ENCODE measurements around the gene SLCO4A1.

Gene SLCO4A1

GRCh38 chr20:62660240-62660615 lies 17.9 kb downstream of the SLCO4A1 start:
- no peaks in the 10 kb centered on the region for H3K9me2 ChIP-seq (replicated peaks; ENCODE audit: control insufficient read depth, low read length)
- H3K79me2 ChIP-seq (ENCODE audit: control insufficient read depth, low read length), result peaks cover 37% of the 10 kb centered on the region
- H3K4me1 ChIP-seq (ENCODE audit: control insufficient read depth, low read length), result peaks cover 5% of the 10 kb centered on the region
- TF ChIP-seq EZH2phosphoT487 (IDR thresholded peaks at IDR 0.05; ENCODE audit: borderline replicate concordance, low read length), result no peak
- TF ChIP-seq, protein P1, sequence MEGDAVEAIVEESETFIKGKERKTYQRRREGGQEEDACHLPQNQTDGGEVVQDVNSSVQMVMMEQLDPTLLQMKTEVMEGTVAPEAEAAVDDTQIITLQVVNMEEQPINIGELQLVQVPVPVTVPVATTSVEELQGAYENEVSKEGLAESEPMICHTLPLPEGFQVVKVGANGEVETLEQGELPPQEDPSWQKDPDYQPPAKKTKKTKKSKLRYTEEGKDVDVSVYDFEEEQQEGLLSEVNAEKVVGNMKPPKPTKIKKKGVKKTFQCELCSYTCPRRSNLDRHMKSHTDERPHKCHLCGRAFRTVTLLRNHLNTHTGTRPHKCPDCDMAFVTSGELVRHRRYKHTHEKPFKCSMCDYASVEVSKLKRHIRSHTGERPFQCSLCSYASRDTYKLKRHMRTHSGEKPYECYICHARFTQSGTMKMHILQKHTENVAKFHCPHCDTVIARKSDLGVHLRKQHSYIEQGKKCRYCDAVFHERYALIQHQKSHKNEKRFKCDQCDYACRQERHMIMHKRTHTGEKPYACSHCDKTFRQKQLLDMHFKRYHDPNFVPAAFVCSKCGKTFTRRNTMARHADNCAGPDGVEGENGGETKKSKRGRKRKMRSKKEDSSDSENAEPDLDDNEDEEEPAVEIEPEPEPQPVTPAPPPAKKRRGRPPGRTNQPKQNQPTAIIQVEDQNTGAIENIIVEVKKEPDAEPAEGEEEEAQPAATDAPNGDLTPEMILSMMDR (IDR thresholded peaks at IDR 0.05; ENCODE audit: low read depth, low read length, poor library complexity, severe bottlenecking), result no peak
- no peaks in the 10 kb centered on the region for H3F3A ChIP-seq (ENCODE audit: control insufficient read depth, insufficient read depth)
- H3K9me3 ChIP-seq (ENCODE audit: control insufficient read depth, insufficient read depth, low read length), result no peaks in the 10 kb centered on the region
- peaks cover 84% of the 10 kb centered on the region for H3K36me3 ChIP-seq (ENCODE audit: control insufficient read depth, low read length)
- no peaks in the 10 kb centered on the region for H3K27me3 ChIP-seq (ENCODE audit: control insufficient read depth, low read length)
- no peak overlapping the region for H3K4me3 ChIP-seq (ENCODE audit: low read length)
- 0 out of 2 replicates have a peak, but pooled peaks cover 10% of the 10 kb centered on the region for H4K20me1 ChIP-seq (ENCODE audit: control insufficient read depth, insufficient read depth, low read depth, low read length)
- no peak overlapping the region for H3K27ac ChIP-seq (ENCODE audit: low read depth, low read length)
- no peak overlapping the region for H3K4me2 ChIP-seq (ENCODE audit: low read length)

DNA sequence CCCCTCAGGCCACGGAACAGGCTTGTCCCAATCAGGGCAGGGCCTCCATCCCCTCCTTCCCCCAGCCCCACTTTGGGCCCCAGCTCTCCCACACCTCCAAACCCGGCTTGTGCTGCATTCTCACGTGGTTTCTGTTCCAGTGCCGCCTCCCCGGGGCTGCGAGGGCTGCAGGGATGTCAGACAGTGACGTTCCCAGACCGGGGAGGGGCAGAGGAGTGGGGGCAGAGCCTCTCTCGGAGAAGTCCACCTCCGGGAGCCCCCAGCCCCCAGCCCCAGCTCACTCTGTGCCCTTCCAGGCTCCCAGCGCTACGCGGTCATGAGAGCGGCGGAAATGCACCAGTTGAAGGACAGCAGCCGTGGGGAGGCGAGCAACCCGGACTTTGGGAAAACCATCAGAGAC lies 18.5 kb downstream of the SLCO4A1 start:
- Histone ChIP-seq H3K4me2 (ENCODE audit: low read length) (no peak overlapping the region), H3K4me3 (ENCODE audit: low read length) (no peak overlapping the region), H3K9me2 (replicated peaks; ENCODE audit: control insufficient read depth, low read length) (no peaks in the 10 kb centered on the region), H3K4me1 (ENCODE audit: control insufficient read depth, low read length) (no peaks in the 10 kb centered on the region), H3F3A (ENCODE audit: control insufficient read depth, insufficient read depth) (no peaks in the 10 kb centered on the region), H3K79me2 (ENCODE audit: control insufficient read depth, low read length) (peaks cover 31% of the 10 kb centered on the region), H4K20me1 (ENCODE audit: control insufficient read depth, insufficient read depth, low read depth, low read length) (0 out of 2 replicates have a peak, but pooled peaks cover 10% of the 10 kb centered on the region), H3K36me3 (ENCODE audit: control insufficient read depth, low read length) (peaks cover 81% of the 10 kb centered on the region), H3K9me3 (ENCODE audit: control insufficient read depth, insufficient read depth, low read length) (no peaks in the 10 kb centered on the region), H3K27me3 (ENCODE audit: control insufficient read depth, low read length) (no peaks in the 10 kb centered on the region), H3K27ac (ENCODE audit: low read depth, low read length) (no peak overlapping the region)
- TF ChIP-seq EZH2phosphoT487 (IDR thresholded peaks at IDR 0.05; ENCODE audit: borderline replicate concordance, low read length), result no peak
- TF ChIP-seq, protein P1 (IDR thresholded peaks at IDR 0.05; ENCODE audit: low read depth, low read length, poor library complexity, severe bottlenecking), result no peak

- Histone ChIP-seq H3K4me3 (ENCODE audit: low read length) (no peak overlapping the region), H3K4me2 (ENCODE audit: low read length) (no peak overlapping the region), H3K4me1 (ENCODE audit: control insufficient read depth, low read length) (no peaks in the 10 kb centered on the region), H3K27ac (ENCODE audit: low read depth, low read length) (no peak overlapping the region), H3K79me2 (ENCODE audit: control insufficient read depth, low read length) (peaks cover 23% of the 10 kb centered on the region), H3F3A (ENCODE audit: control insufficient read depth, insufficient read depth) (no peaks in the 10 kb centered on the region), H3K9me3 (ENCODE audit: control insufficient read depth, insufficient read depth, low read length) (no peaks in the 10 kb centered on the region), H3K27me3 (ENCODE audit: control insufficient read depth, low read length) (no peaks in the 10 kb centered on the region), H4K20me1 (ENCODE audit: control insufficient read depth, insufficient read depth, low read depth, low read length) (0 out of 2 replicates have a peak, but pooled peaks cover 2% of the 10 kb centered on the region), H3K9me2 (replicated peaks; ENCODE audit: control insufficient read depth, low read length) (no peaks in the 10 kb centered on the region), H3K36me3 (ENCODE audit: control insufficient read depth, low read length) (peaks cover 78% of the 10 kb centered on the region)
- TF ChIP-seq, protein P1 (IDR thresholded peaks at IDR 0.05; ENCODE audit: low read depth, low read length, poor library complexity, severe bottlenecking), result no peak
- no peak for TF ChIP-seq EZH2phosphoT487 (IDR thresholded peaks at IDR 0.05; ENCODE audit: borderline replicate concordance, low read length)
Observed at GRCh38 chr20:62661647-62662046, 19.3 kb downstream of the SLCO4A1 start.

Data from DOHH2 (cell line).